ENCODE results near the gene NCKAP5. TPM values are rescaled to one million over a fixed set of nuclear protein-coding genes. Genes with fewer than 3 reads are reported as not detected.

Gene NCKAP5
- total RNA-seq, 1 donor from 2014 or later: 2.7 TPM

DNA sequence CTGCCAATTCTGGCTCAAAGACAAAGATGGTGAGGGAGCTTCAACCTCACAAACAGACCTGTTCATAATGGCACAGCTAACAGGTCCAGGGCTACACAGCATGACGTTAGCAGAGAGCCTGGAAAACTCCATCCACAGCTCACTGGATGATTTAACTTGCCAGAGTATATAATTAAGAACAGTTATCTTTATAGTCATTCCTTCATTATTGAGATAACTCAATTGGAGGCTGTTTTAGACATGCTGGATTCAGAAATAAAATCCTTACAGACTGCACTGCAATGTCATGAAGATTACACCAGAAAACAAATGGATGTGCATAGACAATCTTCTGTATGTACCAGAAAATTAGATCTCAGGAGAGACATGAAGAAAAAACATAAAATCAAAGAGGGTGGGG, 843.1 kb downstream of the NCKAP5 start:
- Histone ChIP-seq H3K9ac (ENCODE audit: low read length) (no peak overlapping the region), H3K79me2 (ENCODE audit: insufficient read depth, low read length) (no peaks in the 10 kb centered on the region), H3K4me2 (ENCODE audit: low read length) (no peak overlapping the region), H2AFZ (ENCODE audit: low read depth, low read length) (no peak overlapping the region), H3K27me3 (ENCODE audit: insufficient read depth, low read length) (no peaks in the 10 kb centered on the region), H3K36me3 (ENCODE audit: insufficient read depth, low read length) (no peaks in the 10 kb centered on the region), H3K9me3 (ENCODE audit: insufficient read depth, low read depth, low read length) (no peaks in the 10 kb centered on the region), H4K20me1 (ENCODE audit: insufficient read depth, low read length) (no peaks in the 10 kb centered on the region), H3K4me1 (ENCODE audit: insufficient read depth, low read length) (no peaks in the 10 kb centered on the region), H3K4me3 (ENCODE audit: insufficient read depth, low read depth, low read length) (no peak overlapping the region), H3K27ac (ENCODE audit: low read depth, low read length) (no peak overlapping the region)
- H3K36me3 Mint-ChIP-seq (ENCODE audit: low read depth, unreplicated experiment): no peaks in the 10 kb centered on the region
- H3K9me3 Mint-ChIP-seq (ENCODE audit: unreplicated experiment): peaks cover 4% of the 10 kb centered on the region
- peaks cover 29% of the 10 kb centered on the region for H3K27me3 Mint-ChIP-seq (ENCODE audit: low read depth, unreplicated experiment)
- no peak for DNase-seq (ENCODE audit: low read depth)
- TF ChIP-seq EZH2 (IDR thresholded peaks at IDR 0.05; ENCODE audit: insufficient read depth, low read length): no peak
- TF ChIP-seq, protein P1, sequence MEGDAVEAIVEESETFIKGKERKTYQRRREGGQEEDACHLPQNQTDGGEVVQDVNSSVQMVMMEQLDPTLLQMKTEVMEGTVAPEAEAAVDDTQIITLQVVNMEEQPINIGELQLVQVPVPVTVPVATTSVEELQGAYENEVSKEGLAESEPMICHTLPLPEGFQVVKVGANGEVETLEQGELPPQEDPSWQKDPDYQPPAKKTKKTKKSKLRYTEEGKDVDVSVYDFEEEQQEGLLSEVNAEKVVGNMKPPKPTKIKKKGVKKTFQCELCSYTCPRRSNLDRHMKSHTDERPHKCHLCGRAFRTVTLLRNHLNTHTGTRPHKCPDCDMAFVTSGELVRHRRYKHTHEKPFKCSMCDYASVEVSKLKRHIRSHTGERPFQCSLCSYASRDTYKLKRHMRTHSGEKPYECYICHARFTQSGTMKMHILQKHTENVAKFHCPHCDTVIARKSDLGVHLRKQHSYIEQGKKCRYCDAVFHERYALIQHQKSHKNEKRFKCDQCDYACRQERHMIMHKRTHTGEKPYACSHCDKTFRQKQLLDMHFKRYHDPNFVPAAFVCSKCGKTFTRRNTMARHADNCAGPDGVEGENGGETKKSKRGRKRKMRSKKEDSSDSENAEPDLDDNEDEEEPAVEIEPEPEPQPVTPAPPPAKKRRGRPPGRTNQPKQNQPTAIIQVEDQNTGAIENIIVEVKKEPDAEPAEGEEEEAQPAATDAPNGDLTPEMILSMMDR (IDR thresholded peaks at IDR 0.05; ENCODE audit: insufficient read depth, low read depth, low read length): no peak
- no peaks in the 10 kb centered on the region for H3K4me1 Mint-ChIP-seq (ENCODE audit: low read depth, unreplicated experiment)
- no peak overlapping the region for H3K4me3 Mint-ChIP-seq (ENCODE audit: unreplicated experiment)
- H3K27ac Mint-ChIP-seq (ENCODE audit: unreplicated experiment): no peak overlapping the region
- no peak for FAIRE-seq

DNA sequence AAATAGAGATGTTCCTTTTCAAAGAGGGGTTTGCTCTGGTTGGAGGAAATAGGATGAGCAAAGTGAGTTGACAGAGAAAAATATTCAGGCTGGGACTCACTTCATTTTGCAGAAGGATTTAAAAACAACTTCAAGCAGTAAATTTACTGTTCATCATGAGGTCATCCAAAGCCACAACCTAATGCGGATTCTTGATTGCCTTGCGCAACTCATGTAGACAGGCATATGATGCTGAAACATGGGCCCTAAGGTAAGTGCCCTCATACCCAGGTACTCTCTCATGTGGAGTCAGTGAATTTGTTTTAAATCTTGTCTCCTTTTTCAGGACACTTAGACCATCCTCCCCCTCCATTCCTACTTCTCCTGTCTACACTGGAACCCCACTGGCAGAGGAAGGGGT, 846.3 kb downstream of the NCKAP5 start:
- no peak overlapping the region for H3K27ac Mint-ChIP-seq (ENCODE audit: unreplicated experiment)

DNA sequence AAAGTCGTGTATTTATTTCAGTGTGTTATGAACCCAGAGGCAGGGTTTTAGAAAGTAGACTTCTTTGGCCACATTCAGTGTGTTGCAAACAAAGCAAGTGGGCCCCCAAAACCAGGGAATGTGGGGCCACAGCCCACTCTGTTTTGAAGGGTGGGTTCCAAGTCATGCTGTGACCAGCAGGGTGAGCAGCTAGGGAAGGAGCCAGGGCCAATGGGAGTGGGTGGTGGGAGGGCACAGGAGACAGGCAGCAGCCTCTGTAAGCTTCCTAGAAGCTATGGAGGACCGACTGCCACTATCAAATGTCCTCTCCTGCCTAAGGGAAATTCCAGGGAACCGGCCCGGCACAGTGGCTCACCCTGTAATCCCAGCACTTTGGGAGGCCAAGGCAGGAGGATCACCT, 847.9 kb downstream of the NCKAP5 start:
- peaks cover 12% of the 10 kb centered on the region for H3K27me3 Mint-ChIP-seq (ENCODE audit: low read depth, unreplicated experiment)
- H3K27me3 ChIP-seq (ENCODE audit: insufficient read depth, low read length): no peaks in the 10 kb centered on the region
- no peaks in the 10 kb centered on the region for H3K36me3 Mint-ChIP-seq (ENCODE audit: low read depth, unreplicated experiment)
- TF ChIP-seq, protein P1 (IDR thresholded peaks at IDR 0.05; ENCODE audit: insufficient read depth, low read depth, low read length): no peak
- TF ChIP-seq EZH2 (IDR thresholded peaks at IDR 0.05; ENCODE audit: insufficient read depth, low read length): no peak
- no peak overlapping the region for H3K4me3 Mint-ChIP-seq (ENCODE audit: unreplicated experiment)
- no peak overlapping the region for H3K9ac ChIP-seq (ENCODE audit: low read length)
- no peak for FAIRE-seq
- H3K27ac Mint-ChIP-seq (ENCODE audit: unreplicated experiment): no peak overlapping the region
- no peak overlapping the region for H3K4me2 ChIP-seq (ENCODE audit: low read length)
- peaks cover 5% of the 10 kb centered on the region for H3K4me1 Mint-ChIP-seq (ENCODE audit: low read depth, unreplicated experiment)
- H3K27ac ChIP-seq (ENCODE audit: low read depth, low read length): no peak overlapping the region
- H3K79me2 ChIP-seq (ENCODE audit: insufficient read depth, low read length): no peaks in the 10 kb centered on the region
- H3K9me3 Mint-ChIP-seq (ENCODE audit: unreplicated experiment): peaks cover 4% of the 10 kb centered on the region
- H2AFZ ChIP-seq (ENCODE audit: low read depth, low read length): no peak overlapping the region
- H3K9me3 ChIP-seq (ENCODE audit: insufficient read depth, low read depth, low read length): no peaks in the 10 kb centered on the region
- no peaks in the 10 kb centered on the region for H4K20me1 ChIP-seq (ENCODE audit: insufficient read depth, low read length)
- DNase-seq (ENCODE audit: low read depth): no peak
- H3K36me3 ChIP-seq (ENCODE audit: insufficient read depth, low read length): no peaks in the 10 kb centered on the region
- no peak overlapping the region for H3K4me3 ChIP-seq (ENCODE audit: insufficient read depth, low read depth, low read length)
- H3K4me1 ChIP-seq (ENCODE audit: insufficient read depth, low read length): no peaks in the 10 kb centered on the region

More for the DNA sequence above, 846.3 kb downstream of the NCKAP5 start:
- Histone ChIP-seq H4K20me1 (ENCODE audit: insufficient read depth, low read length) (no peaks in the 10 kb centered on the region), H3K27me3 (ENCODE audit: insufficient read depth, low read length) (no peaks in the 10 kb centered on the region), H3K79me2 (ENCODE audit: insufficient read depth, low read length) (no peaks in the 10 kb centered on the region), H3K9ac (ENCODE audit: low read length) (no peak overlapping the region), H3K4me1 (ENCODE audit: insufficient read depth, low read length) (no peaks in the 10 kb centered on the region), H3K36me3 (ENCODE audit: insufficient read depth, low read length) (no peaks in the 10 kb centered on the region), H3K27ac (ENCODE audit: low read depth, low read length) (no peak overlapping the region), H3K4me3 (ENCODE audit: insufficient read depth, low read depth, low read length) (no peak overlapping the region), H3K9me3 (ENCODE audit: insufficient read depth, low read depth, low read length) (no peaks in the 10 kb centered on the region), H2AFZ (ENCODE audit: low read depth, low read length) (no peak overlapping the region), H3K4me2 (ENCODE audit: low read length) (no peak overlapping the region)
- H3K4me3 Mint-ChIP-seq (ENCODE audit: unreplicated experiment): no peak overlapping the region
- peaks cover 4% of the 10 kb centered on the region for H3K9me3 Mint-ChIP-seq (ENCODE audit: unreplicated experiment)
- no peak for DNase-seq (ENCODE audit: low read depth)
- no peaks in the 10 kb centered on the region for H3K4me1 Mint-ChIP-seq (ENCODE audit: low read depth, unreplicated experiment)
- H3K36me3 Mint-ChIP-seq (ENCODE audit: low read depth, unreplicated experiment): no peaks in the 10 kb centered on the region
- FAIRE-seq: no peak
- TF ChIP-seq EZH2 (IDR thresholded peaks at IDR 0.05; ENCODE audit: insufficient read depth, low read length): no peak
- TF ChIP-seq, protein P1 (IDR thresholded peaks at IDR 0.05; ENCODE audit: insufficient read depth, low read depth, low read length): no peak
- peaks cover 24% of the 10 kb centered on the region for H3K27me3 Mint-ChIP-seq (ENCODE audit: low read depth, unreplicated experiment)
